Upper lobe of left lung (tissue), 4 donors: ENCODE data around the gene DCUN1D5.
"Not testable (repeated sequence)": the region's sequence is repeated elsewhere in the genome, so short reads cannot be mapped to it uniquely, and the experiment has no call there.

Source experiments
- CTCF ChIP-seq, 6 experiments: fragments of 450-650 bp in 4 of 6; fragments of 200-600 bp in 2 of 6; sonication (generic) in 2 of 6; IDR thresholded peaks; one replicate each; pipeline ENCODE4 v1.5.1; 2016 to 2019; ENCODE audit warnings: antibody characterized with exemption in 6 of 6
- EP300 ChIP-seq, 4 donors: sonication (generic); formaldehyde crosslinking; IDR thresholded peaks; one replicate each; pipeline ENCODE4 v1.5.1; 2017; ENCODE audit warnings: antibody characterized with exemption in 4 of 4, control low read depth in 2 of 4
- POLR2A ChIP-seq, 4 donors: fragments of 450-650 bp; IDR thresholded peaks; one replicate each; pipeline ENCODE4 v1.5.1; 2016 to 2017; ENCODE audit warnings: antibody characterized with exemption in 4 of 4, mild to moderate bottlenecking in 2 of 4

GRCh38 chr11:103028304-103029020, 63.5 kb downstream of the DCUN1D5 start:
- TF ChIP-seq CTCF, EP300, POLR2A (IDR thresholded peaks at IDR 0.05): not testable (repeated sequence)
